Measurements from ENCODE around the gene SPAG9.

Gene SPAG9, protein sequence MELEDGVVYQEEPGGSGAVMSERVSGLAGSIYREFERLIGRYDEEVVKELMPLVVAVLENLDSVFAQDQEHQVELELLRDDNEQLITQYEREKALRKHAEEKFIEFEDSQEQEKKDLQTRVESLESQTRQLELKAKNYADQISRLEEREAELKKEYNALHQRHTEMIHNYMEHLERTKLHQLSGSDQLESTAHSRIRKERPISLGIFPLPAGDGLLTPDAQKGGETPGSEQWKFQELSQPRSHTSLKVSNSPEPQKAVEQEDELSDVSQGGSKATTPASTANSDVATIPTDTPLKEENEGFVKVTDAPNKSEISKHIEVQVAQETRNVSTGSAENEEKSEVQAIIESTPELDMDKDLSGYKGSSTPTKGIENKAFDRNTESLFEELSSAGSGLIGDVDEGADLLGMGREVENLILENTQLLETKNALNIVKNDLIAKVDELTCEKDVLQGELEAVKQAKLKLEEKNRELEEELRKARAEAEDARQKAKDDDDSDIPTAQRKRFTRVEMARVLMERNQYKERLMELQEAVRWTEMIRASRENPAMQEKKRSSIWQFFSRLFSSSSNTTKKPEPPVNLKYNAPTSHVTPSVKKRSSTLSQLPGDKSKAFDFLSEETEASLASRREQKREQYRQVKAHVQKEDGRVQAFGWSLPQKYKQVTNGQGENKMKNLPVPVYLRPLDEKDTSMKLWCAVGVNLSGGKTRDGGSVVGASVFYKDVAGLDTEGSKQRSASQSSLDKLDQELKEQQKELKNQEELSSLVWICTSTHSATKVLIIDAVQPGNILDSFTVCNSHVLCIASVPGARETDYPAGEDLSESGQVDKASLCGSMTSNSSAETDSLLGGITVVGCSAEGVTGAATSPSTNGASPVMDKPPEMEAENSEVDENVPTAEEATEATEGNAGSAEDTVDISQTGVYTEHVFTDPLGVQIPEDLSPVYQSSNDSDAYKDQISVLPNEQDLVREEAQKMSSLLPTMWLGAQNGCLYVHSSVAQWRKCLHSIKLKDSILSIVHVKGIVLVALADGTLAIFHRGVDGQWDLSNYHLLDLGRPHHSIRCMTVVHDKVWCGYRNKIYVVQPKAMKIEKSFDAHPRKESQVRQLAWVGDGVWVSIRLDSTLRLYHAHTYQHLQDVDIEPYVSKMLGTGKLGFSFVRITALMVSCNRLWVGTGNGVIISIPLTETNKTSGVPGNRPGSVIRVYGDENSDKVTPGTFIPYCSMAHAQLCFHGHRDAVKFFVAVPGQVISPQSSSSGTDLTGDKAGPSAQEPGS (N-terminal part only)

DNA sequence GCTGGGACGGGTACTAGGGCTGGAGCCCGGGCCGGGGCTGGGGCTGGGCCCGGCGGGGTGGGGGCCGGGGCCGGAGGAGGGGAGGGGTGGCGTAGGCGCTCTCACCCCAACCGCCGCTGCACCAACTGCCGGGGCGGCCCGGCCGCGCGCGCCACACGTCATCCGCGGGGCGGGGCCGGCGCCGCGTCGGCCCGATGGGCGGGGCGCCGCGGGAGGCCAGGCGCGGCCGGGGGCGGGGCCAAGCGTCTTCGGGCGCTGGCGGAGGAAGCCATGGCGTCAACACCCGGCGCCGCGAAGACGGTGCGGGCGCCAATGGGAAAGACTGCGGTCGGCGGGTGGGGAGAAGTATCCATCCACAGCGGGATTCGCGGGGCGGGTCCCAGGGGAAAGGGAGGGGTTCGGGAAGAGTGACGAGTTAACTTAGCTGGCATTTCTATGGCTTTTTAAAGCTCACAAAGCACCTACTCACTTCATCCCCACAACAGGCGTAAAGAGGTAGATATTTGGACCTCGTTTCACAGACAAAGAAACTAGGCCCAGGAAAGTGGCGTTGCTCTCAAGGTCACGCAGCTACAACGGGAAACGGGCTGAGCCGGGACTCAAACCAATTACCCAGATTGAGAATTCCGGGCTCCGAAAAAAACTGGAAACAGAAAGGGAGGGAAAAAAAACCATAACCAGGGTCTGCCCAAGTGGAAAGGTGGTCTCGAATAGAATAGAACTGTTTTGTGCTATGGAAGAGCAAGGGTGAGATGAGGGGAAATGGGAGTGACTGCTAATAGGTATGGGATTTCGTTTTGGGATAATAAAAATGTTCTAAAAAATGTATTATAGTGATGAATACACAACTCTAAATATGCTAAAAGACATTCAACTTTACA is at the start of gene SPAG9:
Gene SPAG9, minus strand, starts transcription at position 130 of the 881 bp plus-strand sequence. CDS start 212 bp downstream, outside the sequence.
- DNase-seq, result peak; percentile 93

DNA sequence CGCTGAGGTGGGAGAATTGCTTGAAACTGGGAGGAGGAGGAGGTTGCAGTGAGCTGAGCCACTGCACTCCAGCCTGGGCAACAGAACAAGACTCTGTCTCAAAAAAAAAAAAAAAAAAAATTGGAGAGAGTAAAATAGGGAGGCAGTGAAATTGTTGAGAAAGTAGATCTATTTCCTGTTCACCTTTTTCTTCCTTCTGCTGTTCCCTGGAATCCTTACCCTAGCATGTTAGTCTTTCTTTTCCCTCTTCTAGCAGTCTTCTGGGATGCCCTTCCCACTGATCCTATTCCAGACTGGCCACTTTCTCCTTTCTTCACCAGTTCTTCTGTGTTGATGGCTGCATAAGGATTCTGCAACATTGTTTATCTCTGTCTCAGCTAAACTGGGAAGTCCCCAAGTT is 48.7 kb upstream of the SPAG9 start:
- DNase-seq, result no peak

DNA sequence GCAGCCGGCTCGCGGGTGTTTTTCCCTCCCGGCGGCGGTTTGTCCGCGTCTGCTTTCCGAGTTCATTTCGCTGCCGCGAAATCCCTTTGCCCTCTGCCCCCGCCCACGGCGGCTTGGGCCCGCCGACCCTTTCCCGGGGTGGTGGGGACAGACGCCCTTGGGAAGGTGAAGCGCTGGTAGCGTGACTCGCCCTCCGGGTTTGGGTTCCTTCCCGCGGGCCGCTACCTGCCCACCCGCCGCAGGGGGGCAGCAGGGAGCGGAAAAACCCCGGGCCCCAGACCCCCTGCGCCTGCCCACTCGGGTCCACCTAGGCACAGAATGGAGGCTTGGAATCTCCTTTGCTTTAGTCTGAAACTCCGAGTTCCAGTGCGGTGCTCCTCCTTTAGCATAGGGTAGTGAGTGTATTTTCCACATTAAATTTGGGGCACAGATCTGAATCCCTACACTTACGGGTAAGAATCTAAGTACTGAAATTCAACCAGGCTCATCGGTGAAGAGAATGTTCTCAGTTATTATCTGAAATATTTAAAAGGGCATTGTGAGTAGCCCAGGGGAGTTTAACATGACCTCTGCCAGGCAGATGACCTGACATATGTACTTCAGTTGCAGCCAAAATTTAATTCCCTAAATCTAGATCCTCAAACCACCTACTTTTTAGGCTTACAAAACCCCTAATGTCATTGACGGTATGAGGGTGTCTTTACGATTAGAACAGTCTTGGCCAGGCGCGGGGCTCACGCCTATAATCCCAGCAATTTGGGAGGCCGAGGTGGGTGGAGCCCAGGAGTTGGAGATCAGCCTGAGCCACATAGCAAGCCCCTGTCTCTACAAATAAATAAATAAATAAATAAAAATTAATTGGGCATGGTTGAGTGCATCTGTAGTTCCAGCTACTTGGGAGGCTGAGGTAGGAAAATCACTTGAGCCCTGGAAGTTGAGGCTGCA is 46.6 kb upstream of the SPAG9 start:
- peak; percentile 3 for DNase-seq

DNA sequence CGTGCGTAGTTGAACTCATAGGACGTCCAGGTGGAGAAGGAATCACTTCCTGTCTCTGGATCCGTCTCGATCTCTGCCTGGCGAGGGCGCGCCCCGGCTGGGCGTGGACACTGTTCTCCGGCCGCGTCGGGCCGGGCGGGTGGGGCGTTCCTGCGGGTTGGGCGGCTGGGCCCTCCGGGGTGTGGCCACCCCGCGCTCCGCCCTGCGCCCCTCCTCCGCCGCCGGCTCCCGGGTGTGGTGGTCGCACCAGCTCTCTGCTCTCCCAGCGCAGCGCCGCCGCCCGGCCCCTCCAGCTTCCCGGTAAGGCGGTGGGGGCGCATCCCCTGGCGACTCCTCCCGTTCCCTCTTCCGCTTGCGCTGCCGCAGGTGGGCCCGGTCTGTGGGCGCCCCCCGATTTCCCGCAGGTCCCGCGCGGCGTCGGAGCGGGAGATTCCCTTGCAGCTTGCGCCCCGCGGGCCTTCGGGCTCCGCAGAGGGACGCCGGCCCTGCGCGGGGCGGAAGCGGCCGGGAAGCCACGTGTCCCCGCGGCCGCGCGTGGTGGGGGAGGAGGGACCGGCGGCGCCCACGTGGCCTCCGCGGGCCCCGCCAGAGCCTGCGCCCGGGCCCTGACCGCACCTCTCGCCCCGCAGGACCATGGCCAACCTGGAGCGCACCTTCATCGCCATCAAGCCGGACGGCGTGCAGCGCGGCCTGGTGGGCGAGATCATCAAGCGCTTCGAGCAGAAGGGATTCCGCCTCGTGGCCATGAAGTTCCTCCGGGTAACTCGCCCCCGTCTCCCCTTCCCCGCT is 45.7 kb upstream of the SPAG9 start, which contains the start of gene NME2:
Gene NME2, plus strand, starts transcription at position 214 of the 789 bp plus-strand sequence. Its CDS starts 420 bp downstream, at position 634.
- peak; percentile 46 for DNase-seq

DNA sequence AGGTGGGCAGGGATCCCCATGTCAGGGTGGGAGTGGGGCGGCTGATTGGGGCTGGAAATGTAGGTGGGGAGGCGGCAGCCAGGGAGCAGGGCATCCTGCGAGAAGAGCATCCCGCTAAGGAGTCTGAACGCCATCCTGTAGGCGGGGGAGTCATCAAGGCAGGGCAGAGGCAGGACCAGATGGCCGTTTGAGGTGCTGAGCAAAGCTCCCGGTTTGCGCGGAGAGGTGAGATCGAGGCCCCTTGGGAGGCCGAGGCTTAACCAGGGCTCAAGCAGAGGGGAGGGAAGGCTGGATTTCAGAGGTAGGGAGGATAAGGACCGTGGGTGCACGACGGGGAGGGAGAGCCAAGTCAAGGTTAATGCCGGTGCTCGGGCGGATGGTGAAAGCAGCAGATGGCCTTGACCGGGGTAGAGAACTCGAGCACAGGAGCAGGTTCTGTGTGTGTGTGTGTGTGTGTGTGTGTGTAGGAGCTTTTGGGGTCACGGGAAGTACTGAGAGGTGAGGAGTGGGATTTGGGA is 45.1 kb upstream of the SPAG9 start:
- no peak for DNase-seq

DNA sequence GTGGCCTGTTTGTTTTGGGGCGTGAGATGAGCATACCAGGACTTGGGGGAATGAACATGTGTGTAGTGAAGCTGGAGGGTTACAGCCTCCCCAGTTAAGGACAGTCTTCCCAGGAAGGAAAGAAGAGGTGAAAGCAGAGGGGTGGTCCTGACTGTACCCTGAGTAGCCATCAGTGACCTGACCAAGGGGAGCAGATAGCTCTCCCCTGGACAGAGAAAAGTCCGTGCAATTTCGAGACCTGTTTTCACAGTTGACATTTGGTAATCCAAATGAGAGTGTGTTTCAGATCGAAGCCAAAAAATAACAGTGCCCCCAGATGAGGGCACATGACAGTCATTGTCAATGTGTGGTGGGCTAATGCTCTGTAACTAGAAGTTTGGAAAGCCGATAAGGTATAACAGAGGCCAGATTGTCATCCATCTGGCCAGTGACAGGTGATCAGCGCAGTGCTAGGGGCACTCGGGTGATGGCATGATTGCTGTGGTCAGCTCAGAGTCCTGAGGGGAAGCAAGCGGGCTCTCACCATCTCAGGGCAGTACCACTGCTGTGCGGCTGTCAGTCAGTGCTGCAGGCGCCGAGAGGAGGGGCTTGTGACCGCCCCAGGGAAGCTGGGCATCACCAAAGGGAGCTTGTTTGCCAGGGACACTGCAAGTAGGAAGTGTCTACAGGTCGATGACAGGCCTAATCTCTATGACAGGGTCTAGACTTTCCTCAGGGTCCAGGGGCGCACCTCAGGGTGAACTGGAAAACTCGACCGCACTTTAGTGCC is 44.4 kb upstream of the SPAG9 start:
- no peak for DNase-seq

DNA sequence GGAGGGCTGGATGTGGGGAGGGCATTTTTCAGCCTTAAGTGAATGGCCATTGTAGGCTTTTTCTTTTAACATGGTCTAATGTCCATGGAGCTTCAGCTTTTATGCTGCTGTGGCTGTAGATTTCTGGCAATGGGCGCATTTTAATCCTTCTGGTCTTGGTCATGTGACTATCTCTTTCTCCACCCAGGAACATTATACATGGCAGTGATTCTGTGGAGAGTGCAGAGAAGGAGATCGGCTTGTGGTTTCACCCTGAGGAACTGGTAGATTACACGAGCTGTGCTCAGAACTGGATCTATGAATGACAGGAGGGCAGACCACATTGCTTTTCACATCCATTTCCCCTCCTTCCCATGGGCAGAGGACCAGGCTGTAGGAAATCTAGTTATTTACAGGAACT is 40.9 kb upstream of the SPAG9 start:
- DNase-seq, result no peak

DNA sequence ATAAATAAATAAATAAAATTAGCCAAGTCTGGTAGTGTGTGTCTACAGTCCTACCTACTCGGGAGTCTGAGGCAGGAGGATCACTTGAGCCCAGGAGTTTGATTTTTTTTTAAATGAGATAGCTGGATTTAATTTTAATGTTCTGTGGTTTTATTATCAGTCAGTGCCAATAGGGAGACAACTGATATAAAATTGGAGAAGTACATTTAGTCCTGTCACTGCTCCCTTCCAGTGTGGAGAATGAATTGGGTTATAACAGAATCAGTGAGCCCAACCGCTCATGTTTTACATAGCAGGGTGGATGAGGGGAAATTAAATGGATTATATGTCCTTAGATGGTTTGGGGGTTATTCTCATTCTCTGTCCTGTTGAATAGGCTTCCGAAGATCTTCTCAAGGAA is 38.9 kb upstream of the SPAG9 start:
- no peak for DNase-seq

DNA sequence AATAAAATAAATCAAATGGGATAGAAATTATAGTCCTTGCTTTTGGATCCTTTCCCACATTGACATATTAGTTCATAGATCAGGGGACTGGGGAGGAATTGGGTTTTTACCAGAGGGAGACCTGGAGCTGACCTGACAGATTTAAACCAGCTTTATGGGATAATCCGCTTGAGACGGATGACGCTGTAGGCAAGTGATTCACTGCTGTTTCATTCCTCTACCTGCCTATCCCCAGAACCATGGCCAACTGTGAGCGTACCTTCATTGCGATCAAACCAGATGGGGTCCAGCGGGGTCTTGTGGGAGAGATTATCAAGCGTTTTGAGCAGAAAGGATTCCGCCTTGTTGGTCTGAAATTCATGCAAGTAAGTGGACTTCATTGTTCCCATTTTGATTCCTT is 34.7 kb upstream of the SPAG9 start:
- no peak for DNase-seq

DNA sequence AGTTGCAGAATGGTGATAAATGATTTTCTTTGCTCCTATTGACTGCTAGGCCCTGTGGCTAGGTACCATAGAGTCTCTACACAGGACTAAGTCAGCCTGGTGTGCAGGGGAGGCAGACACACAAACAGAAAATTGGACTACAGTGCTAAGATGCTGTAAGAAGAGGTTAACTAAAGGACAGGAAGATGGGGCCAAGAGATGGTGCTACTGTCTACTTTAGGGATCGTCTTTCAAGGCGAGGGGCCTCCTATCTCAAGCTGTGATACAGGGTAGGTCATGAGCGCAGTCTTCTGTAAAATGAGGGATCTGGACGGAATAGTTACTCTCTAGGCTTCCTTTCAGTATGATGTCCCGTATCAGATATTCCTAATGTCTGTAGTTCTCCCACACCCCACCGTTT is 33.5 kb upstream of the SPAG9 start:
- DNase-seq, result no peak

DNA sequence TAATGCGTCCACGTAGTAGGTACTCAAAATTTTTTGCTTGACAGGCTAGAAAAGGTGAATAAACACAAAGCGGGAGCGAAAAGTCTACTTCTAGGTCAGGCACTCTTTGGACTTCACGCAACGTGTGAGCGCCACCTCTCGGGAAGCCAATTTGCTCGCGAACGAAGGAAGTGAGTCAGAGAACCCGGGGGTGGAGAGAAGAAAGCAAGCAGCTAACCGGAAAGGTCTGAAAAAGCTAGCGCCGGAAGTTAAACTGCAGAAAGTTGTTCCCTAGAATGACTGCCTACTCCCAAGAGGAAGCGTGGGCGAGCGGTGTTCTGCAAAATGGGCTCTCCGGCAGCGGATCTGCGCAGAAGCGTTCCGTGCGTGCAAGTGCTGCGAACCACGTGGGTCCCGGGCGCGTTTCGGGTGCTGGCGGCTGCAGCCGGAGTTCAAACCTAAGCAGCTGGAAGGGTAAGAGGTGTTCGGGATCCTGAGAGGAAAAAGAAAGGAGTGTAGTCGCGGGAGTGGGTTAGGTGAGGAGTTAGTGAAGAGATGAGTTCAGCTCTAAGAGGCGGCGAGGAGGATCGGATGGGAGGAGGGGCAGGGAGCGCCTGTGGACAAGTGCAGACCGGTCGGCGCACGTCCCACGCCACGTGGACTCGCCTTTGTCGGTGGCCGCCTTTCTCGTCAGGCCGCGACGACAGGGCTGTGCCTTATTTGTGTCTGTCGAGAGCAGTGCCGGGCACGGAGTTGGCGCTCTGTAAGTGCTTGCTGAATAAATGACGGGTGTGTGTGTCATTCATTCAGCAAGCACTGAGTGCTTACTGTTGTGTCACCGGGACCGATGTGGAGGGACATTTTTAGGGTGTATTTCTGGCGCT is 32.8 kb upstream of the SPAG9 start, which contains the start of gene NME1:
Gene NME1, plus strand, starts transcription at position 350 of the 863 bp plus-strand sequence. CDS start 2,096 bp downstream, outside the sequence.
- peak; percentile 99 for DNase-seq

DNA sequence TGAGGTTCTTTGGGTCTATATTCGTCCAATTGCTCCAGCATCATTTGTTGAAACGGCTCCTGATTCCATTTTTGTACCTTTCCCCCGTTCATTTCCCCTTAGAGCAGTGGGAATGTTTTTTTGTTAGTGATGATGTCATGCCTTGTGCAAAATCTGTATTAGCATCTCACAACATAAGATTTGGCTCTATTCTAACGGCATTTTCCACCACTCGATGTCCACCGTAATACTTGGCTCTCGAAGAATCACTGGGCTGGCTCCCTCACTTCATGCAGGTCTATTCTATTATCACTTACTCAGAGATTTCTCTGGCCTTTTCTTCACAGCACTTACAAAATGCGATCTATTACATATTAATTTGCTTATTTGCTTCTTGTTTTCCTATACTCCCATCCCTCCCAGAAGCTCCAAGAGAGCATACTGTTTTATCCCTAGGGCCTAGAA is 32.1 kb upstream of the SPAG9 start:
- peak; percentile 51 for DNase-seq

DNA sequence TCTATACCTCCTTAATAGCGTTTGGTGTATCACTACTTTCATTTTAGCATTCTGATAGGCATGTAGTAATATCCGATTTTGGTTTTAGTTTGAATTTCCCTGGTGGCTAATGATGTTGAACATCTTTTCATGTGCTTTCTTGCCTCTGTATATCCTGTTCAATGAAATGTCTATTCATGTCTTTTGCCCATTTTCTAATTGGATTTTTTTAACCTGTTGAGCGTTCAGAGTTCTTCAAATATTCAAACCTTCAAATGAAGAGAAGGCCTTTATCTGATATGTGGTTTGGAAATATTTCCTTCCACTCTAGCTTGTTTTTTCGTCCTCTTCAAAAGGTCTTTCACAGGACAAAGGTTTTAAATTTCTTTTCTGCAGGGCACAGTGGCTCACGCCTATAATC is 30.3 kb upstream of the SPAG9 start:
- no peak for DNase-seq

DNA sequence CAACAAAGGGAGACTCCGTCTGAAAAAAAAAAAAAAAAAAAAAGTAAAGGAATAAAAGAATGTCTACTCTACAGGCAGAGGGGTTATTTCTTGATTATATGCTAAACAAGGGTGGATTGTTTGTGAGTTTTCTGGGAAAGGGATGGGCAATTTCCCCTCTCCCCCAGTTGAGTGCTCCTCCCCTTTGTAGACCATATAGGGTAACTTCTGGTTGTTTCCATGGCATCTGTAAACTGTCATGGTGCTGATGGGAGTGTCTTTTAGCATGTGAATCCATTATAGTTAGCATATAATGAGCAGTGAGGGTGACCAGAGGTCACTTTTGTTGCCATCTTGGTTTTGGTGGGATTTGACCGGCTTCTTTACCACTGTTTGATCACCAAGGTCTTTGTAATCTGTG is 28.5 kb upstream of the SPAG9 start:
- DNase-seq, result no peak

DNA sequence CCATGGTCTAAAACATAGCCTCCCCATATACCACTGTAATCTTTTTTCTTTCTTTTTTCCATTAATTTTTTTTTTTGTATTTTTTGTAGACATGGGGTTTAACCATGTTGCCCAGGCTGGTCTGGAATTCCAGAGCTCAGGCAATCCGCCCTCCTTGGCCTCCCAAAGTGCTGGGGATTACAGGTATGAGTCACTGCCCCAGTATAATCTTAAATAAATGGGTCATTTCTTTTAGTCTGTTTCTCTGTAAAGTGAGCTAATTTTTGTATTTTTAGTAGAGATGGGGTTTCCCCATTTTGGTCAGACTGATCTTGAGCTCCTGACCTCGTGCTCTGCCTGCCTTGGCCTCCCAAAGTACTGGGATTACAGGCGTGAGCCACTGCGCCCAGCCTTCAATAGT is 27.0 kb upstream of the SPAG9 start:
- DNase-seq, result no peak

DNA sequence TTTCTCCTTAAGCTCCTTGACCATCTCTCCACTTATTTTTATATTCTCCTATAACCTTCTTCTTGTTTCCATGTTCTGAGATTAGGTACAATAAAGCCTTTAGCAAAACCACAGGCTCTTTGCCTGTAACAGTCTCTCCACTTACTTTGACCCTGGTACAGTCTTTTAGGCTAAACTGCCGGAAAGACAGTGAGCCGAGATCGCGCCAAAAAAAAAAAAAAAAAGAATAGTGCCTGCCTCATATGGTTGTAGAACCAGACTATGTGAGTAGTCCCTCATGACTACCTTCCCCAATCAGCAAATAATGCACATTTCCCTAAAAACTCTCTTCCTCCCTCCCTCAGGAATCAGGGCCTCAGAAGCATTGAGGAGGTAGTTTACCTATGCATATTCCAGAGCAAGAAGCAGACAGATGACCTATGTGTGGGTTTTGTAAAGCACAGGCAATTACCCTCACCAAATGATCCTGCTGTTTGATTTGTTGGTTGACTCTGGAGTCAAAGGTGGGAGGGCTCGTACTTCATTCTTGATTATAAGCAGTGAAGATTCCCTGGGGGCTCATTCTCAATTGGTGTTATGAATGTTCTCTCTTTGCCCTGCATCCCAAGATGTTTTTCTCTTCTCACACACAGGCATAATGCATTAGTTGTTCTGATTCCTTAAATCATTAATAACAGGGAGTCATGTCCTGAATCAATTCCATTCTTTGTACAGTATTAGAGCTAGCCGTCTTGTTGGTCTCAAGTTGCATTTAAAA is 23.8 kb upstream of the SPAG9 start:
- DNase-seq, result no peak

DNA sequence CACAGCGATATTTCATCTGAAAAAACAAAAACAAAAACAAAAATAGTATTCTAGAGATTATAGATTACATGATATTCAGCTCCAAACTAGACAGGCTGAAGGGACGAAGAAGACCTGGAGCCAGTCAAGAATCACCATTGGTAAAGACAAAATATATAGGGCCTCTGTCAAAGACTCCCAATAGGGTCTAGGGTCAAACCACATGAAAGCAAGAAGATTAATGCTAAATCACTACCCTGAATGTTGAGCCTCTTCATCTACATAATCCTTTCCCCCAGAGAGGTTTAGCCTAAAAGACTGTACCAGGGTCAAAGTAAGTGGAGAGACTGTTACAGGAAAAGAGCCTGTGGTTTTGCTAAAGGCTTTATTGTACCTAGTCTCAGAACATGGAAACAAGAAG is 21.9 kb upstream of the SPAG9 start:
- no peak for DNase-seq
